H1 (cell line): ENCODE measurements around the gene EDEM2. TPM values are rescaled to one million over a fixed set of nuclear protein-coding genes. Genes with fewer than 3 reads are reported as not detected.

ENCODE experiments used
- ATF3 ChIP-seq: IDR thresholded peaks from 2 replicates; pipeline ENCODE4 v1.6.1; 2011; ENCODE audit warnings: low read depth, mild to moderate bottlenecking, low read length; ENCODE audit not compliant: insufficient read depth
- HDAC2 ChIP-seq, 2 experiments: fragments of 300-600 bp in 1 of 2; sonication (generic) in 1 of 2; IDR thresholded peaks; 2 replicates each; pipeline ENCODE4 v1.6.1; 2011 to 2012; ENCODE audit warnings: low read depth in 2 of 2, low read length in 2 of 2, mild to moderate bottlenecking in 2 of 2, moderate library complexity in 2 of 2, borderline replicate concordance in 1 of 2, inconsistent platforms in 1 of 2
- KDM1A ChIP-seq: fragments of 200-600, 300-600 bp; sonication (generic); IDR thresholded peaks from 2 replicates; pipeline ENCODE4 v1.7.1; 2016; ENCODE audit warnings: mild to moderate bottlenecking, low read length, borderline replicate concordance
- KDM5A ChIP-seq: fragments of 200-600 bp; IDR thresholded peaks from 2 replicates; pipeline ENCODE4 v1.7.1; 2012; ENCODE audit warnings: mild to moderate bottlenecking, low read length, inconsistent platforms, mixed read lengths
- polyA plus RNA-seq, 7 experiments: library from polyadenylated mRNA; depleted of rRNA in 3 of 7; stranded (reverse) in 5 of 7; unstranded in 2 of 7; fragments of >200 nt in 5 of 7; fragments of 200-250 nt in 2 of 7; gene quantifications; 1 replicate in 5 of 7; 2 replicates in 1 of 7; 4 replicates in 1 of 7; pipeline versions ENCODE4 v1.2.1 to v1.2.3, GENCODE V29; 2011 to 2013; ENCODE audit warnings: missing spikeins in 2 of 7, mixed read lengths in 2 of 7
- total RNA-seq: library from RNA; stranded (reverse); fragmentation: NEBNext Ultra II Directional; extraction: Animal tissue kit (Norgen Biotek cat#: 25700); gene quantifications from 2 replicates; pipeline ENCODE4 v1.2.1, GENCODE V29; 2021
- TF ChIP-seq, protein P1 (sequence below): fragments of 300-600 bp; sonication (generic); IDR thresholded peaks from 2 replicates; pipeline ENCODE4 v1.7.1; 2012; ENCODE audit warnings: low read length, moderate library complexity, mild to moderate bottlenecking, inconsistent platforms; ENCODE audit not compliant: insufficient replicate concordance

The EDEM2 gene
- total and polyA plus RNA-seq, 2 of the 8 experiments (the other 6 are each of a cell fraction or from before 2014, with no cell fraction given) = 15.2 to 19.6 TPM

DNA sequence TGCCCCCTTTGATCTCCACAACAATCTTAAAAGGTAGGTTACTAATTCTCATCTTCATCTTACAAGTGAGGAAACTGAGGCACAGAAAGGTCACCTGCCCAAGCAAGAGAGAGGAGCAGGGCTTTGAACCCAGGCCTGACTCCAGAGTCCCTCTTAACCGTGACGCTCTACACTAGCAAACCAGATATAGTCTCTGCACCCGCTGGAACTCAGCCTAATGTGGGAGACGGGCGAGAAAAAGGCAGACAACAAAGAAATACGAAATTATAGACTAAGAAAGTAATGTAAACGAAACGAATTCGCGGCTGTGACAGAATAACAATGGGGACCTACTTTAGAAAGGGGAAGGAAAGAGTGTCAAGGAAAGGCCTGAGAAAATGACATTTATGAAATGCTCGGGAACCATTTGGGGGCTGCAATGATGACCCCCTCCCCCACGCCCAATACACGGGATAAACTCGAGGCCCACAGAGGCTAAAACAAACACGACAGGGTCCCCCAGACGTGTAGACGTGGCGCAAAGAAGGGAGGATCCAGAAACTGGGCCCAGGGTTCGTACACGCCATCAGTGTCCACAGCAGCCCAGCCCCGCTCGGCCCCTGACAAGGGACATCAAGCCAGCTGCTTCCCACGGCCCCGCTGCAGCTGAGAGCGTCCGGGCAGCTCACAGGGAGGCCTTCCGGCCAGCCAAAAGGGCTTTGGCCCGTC, 55.2 kb downstream of the EDEM2 start (continued):
- TF ChIP-seq ATF3 (no peak), HDAC2 (IDR thresholded peaks at IDR 0.05; ENCODE audit: borderline replicate concordance in 1 of 2, low read depth in 2 of 2, low read length in 2 of 2) (no peak; a peak in 1 of 4 replicates), KDM5A (no peak), KDM1A (no peak)
- TF ChIP-seq, protein P1, sequence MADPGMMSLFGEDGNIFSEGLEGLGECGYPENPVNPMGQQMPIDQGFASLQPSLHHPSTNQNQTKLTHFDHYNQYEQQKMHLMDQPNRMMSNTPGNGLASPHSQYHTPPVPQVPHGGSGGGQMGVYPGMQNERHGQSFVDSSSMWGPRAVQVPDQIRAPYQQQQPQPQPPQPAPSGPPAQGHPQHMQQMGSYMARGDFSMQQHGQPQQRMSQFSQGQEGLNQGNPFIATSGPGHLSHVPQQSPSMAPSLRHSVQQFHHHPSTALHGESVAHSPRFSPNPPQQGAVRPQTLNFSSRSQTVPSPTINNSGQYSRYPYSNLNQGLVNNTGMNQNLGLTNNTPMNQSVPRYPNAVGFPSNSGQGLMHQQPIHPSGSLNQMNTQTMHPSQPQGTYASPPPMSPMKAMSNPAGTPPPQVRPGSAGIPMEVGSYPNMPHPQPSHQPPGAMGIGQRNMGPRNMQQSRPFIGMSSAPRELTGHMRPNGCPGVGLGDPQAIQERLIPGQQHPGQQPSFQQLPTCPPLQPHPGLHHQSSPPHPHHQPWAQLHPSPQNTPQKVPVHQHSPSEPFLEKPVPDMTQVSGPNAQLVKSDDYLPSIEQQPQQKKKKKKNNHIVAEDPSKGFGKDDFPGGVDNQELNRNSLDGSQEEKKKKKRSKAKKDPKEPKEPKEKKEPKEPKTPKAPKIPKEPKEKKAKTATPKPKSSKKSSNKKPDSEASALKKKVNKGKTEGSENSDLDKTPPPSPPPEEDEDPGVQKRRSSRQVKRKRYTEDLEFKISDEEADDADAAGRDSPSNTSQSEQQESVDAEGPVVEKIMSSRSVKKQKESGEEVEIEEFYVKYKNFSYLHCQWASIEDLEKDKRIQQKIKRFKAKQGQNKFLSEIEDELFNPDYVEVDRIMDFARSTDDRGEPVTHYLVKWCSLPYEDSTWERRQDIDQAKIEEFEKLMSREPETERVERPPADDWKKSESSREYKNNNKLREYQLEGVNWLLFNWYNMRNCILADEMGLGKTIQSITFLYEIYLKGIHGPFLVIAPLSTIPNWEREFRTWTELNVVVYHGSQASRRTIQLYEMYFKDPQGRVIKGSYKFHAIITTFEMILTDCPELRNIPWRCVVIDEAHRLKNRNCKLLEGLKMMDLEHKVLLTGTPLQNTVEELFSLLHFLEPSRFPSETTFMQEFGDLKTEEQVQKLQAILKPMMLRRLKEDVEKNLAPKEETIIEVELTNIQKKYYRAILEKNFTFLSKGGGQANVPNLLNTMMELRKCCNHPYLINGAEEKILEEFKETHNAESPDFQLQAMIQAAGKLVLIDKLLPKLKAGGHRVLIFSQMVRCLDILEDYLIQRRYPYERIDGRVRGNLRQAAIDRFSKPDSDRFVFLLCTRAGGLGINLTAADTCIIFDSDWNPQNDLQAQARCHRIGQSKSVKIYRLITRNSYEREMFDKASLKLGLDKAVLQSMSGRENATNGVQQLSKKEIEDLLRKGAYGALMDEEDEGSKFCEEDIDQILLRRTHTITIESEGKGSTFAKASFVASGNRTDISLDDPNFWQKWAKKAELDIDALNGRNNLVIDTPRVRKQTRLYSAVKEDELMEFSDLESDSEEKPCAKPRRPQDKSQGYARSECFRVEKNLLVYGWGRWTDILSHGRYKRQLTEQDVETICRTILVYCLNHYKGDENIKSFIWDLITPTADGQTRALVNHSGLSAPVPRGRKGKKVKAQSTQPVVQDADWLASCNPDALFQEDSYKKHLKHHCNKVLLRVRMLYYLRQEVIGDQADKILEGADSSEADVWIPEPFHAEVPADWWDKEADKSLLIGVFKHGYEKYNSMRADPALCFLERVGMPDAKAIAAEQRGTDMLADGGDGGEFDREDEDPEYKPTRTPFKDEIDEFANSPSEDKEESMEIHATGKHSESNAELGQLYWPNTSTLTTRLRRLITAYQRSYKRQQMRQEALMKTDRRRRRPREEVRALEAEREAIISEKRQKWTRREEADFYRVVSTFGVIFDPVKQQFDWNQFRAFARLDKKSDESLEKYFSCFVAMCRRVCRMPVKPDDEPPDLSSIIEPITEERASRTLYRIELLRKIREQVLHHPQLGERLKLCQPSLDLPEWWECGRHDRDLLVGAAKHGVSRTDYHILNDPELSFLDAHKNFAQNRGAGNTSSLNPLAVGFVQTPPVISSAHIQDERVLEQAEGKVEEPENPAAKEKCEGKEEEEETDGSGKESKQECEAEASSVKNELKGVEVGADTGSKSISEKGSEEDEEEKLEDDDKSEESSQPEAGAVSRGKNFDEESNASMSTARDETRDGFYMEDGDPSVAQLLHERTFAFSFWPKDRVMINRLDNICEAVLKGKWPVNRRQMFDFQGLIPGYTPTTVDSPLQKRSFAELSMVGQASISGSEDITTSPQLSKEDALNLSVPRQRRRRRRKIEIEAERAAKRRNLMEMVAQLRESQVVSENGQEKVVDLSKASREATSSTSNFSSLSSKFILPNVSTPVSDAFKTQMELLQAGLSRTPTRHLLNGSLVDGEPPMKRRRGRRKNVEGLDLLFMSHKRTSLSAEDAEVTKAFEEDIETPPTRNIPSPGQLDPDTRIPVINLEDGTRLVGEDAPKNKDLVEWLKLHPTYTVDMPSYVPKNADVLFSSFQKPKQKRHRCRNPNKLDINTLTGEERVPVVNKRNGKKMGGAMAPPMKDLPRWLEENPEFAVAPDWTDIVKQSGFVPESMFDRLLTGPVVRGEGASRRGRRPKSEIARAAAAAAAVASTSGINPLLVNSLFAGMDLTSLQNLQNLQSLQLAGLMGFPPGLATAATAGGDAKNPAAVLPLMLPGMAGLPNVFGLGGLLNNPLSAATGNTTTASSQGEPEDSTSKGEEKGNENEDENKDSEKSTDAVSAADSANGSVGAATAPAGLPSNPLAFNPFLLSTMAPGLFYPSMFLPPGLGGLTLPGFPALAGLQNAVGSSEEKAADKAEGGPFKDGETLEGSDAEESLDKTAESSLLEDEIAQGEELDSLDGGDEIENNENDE = no peak
